NOMO-1 treated with DMSO at 0.1 percent for 48 hours (cell line): ENCODE results near the gene EPHA8.

Source experiments
- DNase-seq: peaks from one replicate; lab custom pipeline; 2025; ENCODE audit not compliant: unreplicated experiment; lab: John Stamatoyannopoulos, UW

EPHA8 gene

GRCh38 chr1:22535399-22535798, 27.9 kb upstream of the EPHA8 start:
- no peak for DNase-seq

- DNase-seq: no peak
Measured at GRCh38 chr1:22536506-22536905, 26.8 kb upstream of the EPHA8 start.

- DNase-seq: no peak
Measured at GRCh38 chr1:22537441-22538139, 25.7 kb upstream of the EPHA8 start.

- no peak for DNase-seq
Measured at GRCh38 chr1:22539510-22540118, 23.7 kb upstream of the EPHA8 start.

GRCh38 chr1:22540337-22540736, 23.0 kb upstream of the EPHA8 start:
- DNase-seq: no peak

GRCh38 chr1:22542886-22543285, 20.4 kb upstream of the EPHA8 start:
- no peak for DNase-seq

GRCh38 chr1:22543679-22544078, 19.6 kb upstream of the EPHA8 start:
- DNase-seq: no peak

GRCh38 chr1:22544606-22545005, 18.7 kb upstream of the EPHA8 start:
- DNase-seq: no peak

GRCh38 chr1:22545141-22545540, 18.1 kb upstream of the EPHA8 start:
- no peak for DNase-seq

- DNase-seq: no peak
Measured at GRCh38 chr1:22547186-22547817, 16.0 kb upstream of the EPHA8 start.

GRCh38 chr1:22547818-22548462, 15.3 kb upstream of the EPHA8 start:
- no peak for DNase-seq

- DNase-seq: no peak
Measured at GRCh38 chr1:22550021-22550420, 13.3 kb upstream of the EPHA8 start.

GRCh38 chr1:22551591-22551990, 11.7 kb upstream of the EPHA8 start:
- DNase-seq: no peak

GRCh38 chr1:22552021-22552420, 11.3 kb upstream of the EPHA8 start:
- DNase-seq: no peak

GRCh38 chr1:22553104-22553880, 10.0 kb upstream of the EPHA8 start:
- no peak for DNase-seq

- DNase-seq: no peak
Measured at GRCh38 chr1:22553991-22554522, 9.2 kb upstream of the EPHA8 start.

- DNase-seq: no peak
Measured at GRCh38 chr1:22555371-22555656, 8.0 kb upstream of the EPHA8 start.

GRCh38 chr1:22556391-22557104, 6.7 kb upstream of the EPHA8 start:
- no peak for DNase-seq

- DNase-seq: no peak
Measured at GRCh38 chr1:22557341-22557950, 5.8 kb upstream of the EPHA8 start.
